Endothelial cell of umbilical vein (primary cell): Measurements from ENCODE around the gene TOX2. TPM values are rescaled to one million over a fixed set of nuclear protein-coding genes. Genes with fewer than 3 reads are reported as not detected.

Source experiments
- BruUV-seq: library from RNA; stranded (reverse); fragments of 400-500 nt; replicated peaks from 2 replicates; lab custom pipeline; 2021; lab: Mats Ljungman, UMichigan
- CTCF ChIA-PET: fragments of 300-600, 350-600 bp; sonication (Branson Sonifier 250); formaldehyde crosslinking; loops from one replicate; lab custom pipeline; 2021; ENCODE audit warnings: antibody characterized with exemption, inconsistent platforms; lab: Charles Lee
- POLR2A ChIA-PET: fragments of 300-600, 350-600 bp; sonication (Branson Sonifier 250); formaldehyde crosslinking; loops from one replicate; lab custom pipeline; 2021; ENCODE audit warnings: antibody characterized with exemption, inconsistent platforms; lab: Charles Lee
- DNase-seq: peaks from one replicate; pipeline ENCODE4 v3.0.0-alpha.2; 2011; ENCODE audit warnings: low read depth, low spot score
- FAIRE-seq: peaks from 2 replicates; lab custom pipeline; 2011; peaks lifted over from hg19 to GRCh38; lab: Jason Lieb, UNC
- H2AFZ ChIP-seq: 2 replicates; pipeline ENCODE4 v1.6.0; 2012; ENCODE audit warnings: low read depth, low read length, control low read depth, inconsistent platforms
- H3K27ac ChIP-seq: 2 replicates; pipeline ENCODE4 v1.5.1; 2011; ENCODE audit warnings: low read depth, mild to moderate bottlenecking, control low read depth, low read length, moderate library complexity; ENCODE audit not compliant: insufficient read depth
- H3K27me3 ChIP-seq, 2 experiments: 2 replicates each; pipeline versions ENCODE4 v1.6.0 to v1.6.1; 2011; ENCODE audit warnings: low read length in 2 of 2, mixed read lengths in 1 of 2; ENCODE audit not compliant: control insufficient read depth in 2 of 2, insufficient read depth in 2 of 2
- H3K36me3 ChIP-seq, 2 experiments: 2 replicates in 1 of 2; 3 replicates in 1 of 2; pipeline ENCODE4 v1.5.1; 2011; ENCODE audit warnings: low read length in 2 of 2, mild to moderate bottlenecking in 1 of 2, moderate library complexity in 1 of 2; ENCODE audit not compliant: control insufficient read depth in 2 of 2, insufficient read depth in 2 of 2; ENCODE audit errors: extremely low read depth in 1 of 2
- H3K4me1 ChIP-seq: 3 replicates; pipeline ENCODE4 v1.5.1; 2011; ENCODE audit warnings: mild to moderate bottlenecking, low read length; ENCODE audit not compliant: control insufficient read depth, insufficient read depth; ENCODE audit errors: extremely low read depth
- H3K4me2 ChIP-seq: 2 replicates; pipeline ENCODE4 v1.6.1; 2011; ENCODE audit warnings: low read length, control low read depth, mixed read lengths; ENCODE audit not compliant: insufficient read depth
- H3K4me3 ChIP-seq, 3 experiments: fragments of 200-600 bp in 1 of 3; sonication (generic), shearing (Covaris generic) in 1 of 3; replicated peaks in 1 of 3; 2 replicates each; pipeline ENCODE4 v1.5.1; 2011 to 2016; ENCODE audit warnings: control low read depth in 3 of 3, low read length in 3 of 3, mild to moderate bottlenecking in 2 of 3, inconsistent platforms in 1 of 3, low read depth in 1 of 3, moderate library complexity in 1 of 3; ENCODE audit not compliant: insufficient read depth in 1 of 3
- H3K79me2 ChIP-seq: 2 replicates; pipeline ENCODE4 v1.6.0; 2012; ENCODE audit warnings: low read length, inconsistent platforms; ENCODE audit not compliant: control insufficient read depth, insufficient read depth
- H3K9ac ChIP-seq: replicated peaks from 2 replicates; pipeline ENCODE3; 2011; ENCODE audit warnings: low read length, control low read depth; ENCODE audit not compliant: insufficient read depth; ENCODE audit errors: extremely low read depth
- H3K9me1 ChIP-seq: replicated peaks from 3 replicates; pipeline ENCODE4 v1.6.0; 2011; ENCODE audit warnings: mild to moderate bottlenecking, low read length; ENCODE audit not compliant: control insufficient read depth, insufficient read depth; ENCODE audit errors: extremely low read depth
- H3K9me3 ChIP-seq: replicated peaks from 2 replicates; pipeline ENCODE4 v1.5.1; 2012; ENCODE audit warnings: low read length, inconsistent platforms; ENCODE audit not compliant: control insufficient read depth, insufficient read depth
- H4K20me1 ChIP-seq: replicated peaks from 2 replicates; pipeline ENCODE3; 2011; ENCODE audit warnings: mild to moderate bottlenecking, low read length; ENCODE audit not compliant: control insufficient read depth, insufficient read depth; ENCODE audit errors: extremely low read depth
- EZH2 ChIP-seq: IDR thresholded peaks from 2 replicates; pipeline ENCODE4 v1.6.1; 2012; ENCODE audit warnings: borderline replicate concordance, low read depth, mild to moderate bottlenecking, moderate library complexity, low read length, inconsistent platforms; ENCODE audit not compliant: severe bottlenecking
- FOS ChIP-seq: IDR thresholded peaks from 2 replicates; pipeline ENCODE4 v1.6.1; 2011; ENCODE audit warnings: mild to moderate bottlenecking, low read length, moderate library complexity, borderline replicate concordance; ENCODE audit not compliant: insufficient read depth
- POLR2AphosphoS5 ChIP-seq: IDR thresholded peaks from 2 replicates; pipeline ENCODE4 v1.6.1; 2012; ENCODE audit warnings: low read depth, mild to moderate bottlenecking, control low read depth, low read length, moderate library complexity; ENCODE audit not compliant: insufficient read depth
- dilution Hi-C: fragments of 300-500 bp; cut with MboI; formaldehyde crosslinking; loops from one replicate; pipeline ENCODE4 v1.15.0; 2019; ENCODE audit warnings: low sequenced_read_pairs; ENCODE audit not compliant: extremely low pct_ligation_motif_present
- intact Hi-C: fragments of 100-400 bp; cut with micrococcal nuclease; formaldehyde crosslinking; loops from one replicate; pipeline ENCODE4 v1.10.0; 2022
- polyA plus RNA-seq, 4 experiments: library from polyadenylated mRNA; depleted of rRNA in 3 of 4; stranded (reverse) in 3 of 4; unstranded in 1 of 4; fragments of >200 nt; gene quantifications; 2 replicates each; pipeline versions ENCODE4 v1.2.1 to v1.2.3, GENCODE V29; 2011 to 2012; ENCODE audit warnings: missing spikeins in 1 of 4
- total RNA-seq: library from RNA; stranded (reverse); gene quantifications from 2 replicates; pipeline ENCODE4 v1.2.3, GENCODE V29; 2021
- TF ChIP-seq, protein P1 (sequence below), 2 donors: IDR thresholded peaks; 1 replicate in 1 of 2; 2 replicates in 1 of 2; pipeline ENCODE4 v1.5.1; 2011; ENCODE audit warnings: low read length in 2 of 2, mild to moderate bottlenecking in 2 of 2, moderate library complexity in 2 of 2, control low read depth in 1 of 2, inconsistent platforms in 1 of 2, low read depth in 1 of 2; ENCODE audit not compliant: insufficient read depth in 1 of 2; ENCODE audit errors: extremely low read depth in 1 of 2

The TOX2 gene
- total and polyA plus RNA-seq, 2 donors (not counting 3 experiments of a cell fraction or from before 2014, with no cell fraction given): 7.0 to 18.6 TPM

DNA sequence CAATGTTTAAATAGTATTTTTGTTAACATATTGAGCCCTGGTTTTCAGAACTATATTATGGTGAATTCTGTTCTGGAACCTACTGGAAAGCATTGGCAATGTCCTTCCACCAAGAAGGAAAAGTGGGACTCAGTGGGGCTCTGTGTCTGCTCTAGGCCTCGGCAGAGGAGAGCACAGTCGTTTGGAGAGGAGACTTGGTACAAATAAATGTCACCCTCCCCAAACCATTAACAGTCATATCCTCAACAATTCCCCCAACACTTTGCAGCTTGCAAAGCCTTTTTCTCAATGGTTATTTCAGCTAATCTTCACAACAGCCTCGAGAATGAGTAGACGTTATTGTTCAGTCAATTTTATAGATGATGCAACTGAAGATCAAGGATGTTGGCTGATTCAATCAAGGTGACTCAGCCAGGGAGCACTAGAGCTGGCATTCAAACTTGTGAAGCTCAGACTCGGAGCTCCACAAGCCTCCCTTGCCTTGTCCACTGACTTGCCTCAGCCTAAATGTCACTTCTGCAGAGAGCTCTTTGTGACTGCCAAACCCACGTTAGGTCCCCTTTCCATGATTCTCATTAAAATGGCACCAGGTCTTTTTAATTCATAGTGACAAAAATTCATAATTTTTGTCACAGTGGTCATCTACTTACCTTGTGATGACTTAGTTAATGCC is 60.6 kb downstream of the TOX2 start:
- no peaks in the 10 kb centered on the region for H4K20me1 ChIP-seq
- no peaks in the 10 kb centered on the region for H3K27me3 ChIP-seq
- no peak overlapping the region for H3K4me3 ChIP-seq
- FAIRE-seq: no peak
- H3K79me2 ChIP-seq: no peaks in the 10 kb centered on the region
- no peak overlapping the region for H3K27ac ChIP-seq
- DNase-seq: no peak
- TF ChIP-seq EZH2 (no peak), POLR2AphosphoS5 (no peak), FOS (peak; percentile 73)
- TF ChIP-seq, protein P1, sequence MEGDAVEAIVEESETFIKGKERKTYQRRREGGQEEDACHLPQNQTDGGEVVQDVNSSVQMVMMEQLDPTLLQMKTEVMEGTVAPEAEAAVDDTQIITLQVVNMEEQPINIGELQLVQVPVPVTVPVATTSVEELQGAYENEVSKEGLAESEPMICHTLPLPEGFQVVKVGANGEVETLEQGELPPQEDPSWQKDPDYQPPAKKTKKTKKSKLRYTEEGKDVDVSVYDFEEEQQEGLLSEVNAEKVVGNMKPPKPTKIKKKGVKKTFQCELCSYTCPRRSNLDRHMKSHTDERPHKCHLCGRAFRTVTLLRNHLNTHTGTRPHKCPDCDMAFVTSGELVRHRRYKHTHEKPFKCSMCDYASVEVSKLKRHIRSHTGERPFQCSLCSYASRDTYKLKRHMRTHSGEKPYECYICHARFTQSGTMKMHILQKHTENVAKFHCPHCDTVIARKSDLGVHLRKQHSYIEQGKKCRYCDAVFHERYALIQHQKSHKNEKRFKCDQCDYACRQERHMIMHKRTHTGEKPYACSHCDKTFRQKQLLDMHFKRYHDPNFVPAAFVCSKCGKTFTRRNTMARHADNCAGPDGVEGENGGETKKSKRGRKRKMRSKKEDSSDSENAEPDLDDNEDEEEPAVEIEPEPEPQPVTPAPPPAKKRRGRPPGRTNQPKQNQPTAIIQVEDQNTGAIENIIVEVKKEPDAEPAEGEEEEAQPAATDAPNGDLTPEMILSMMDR (IDR thresholded peaks at IDR 0.05; ENCODE audit: extremely low read depth in 1 of 2, insufficient read depth in 1 of 2, low read depth in 1 of 2, low read length in 2 of 2): no peak
- H3K9me3 ChIP-seq: no peaks in the 10 kb centered on the region
- intact Hi-C loops (no loop called here), dilution Hi-C loops (no loop called here)
- no peaks in the 10 kb centered on the region for H3K36me3 ChIP-seq
- no peaks in the 10 kb centered on the region for H3K9me1 ChIP-seq
- BruUV-seq: no TSS peak
- CTCF ChIA-PET: interaction anchor here (1.0 to 1.6 kb wide), 2 partner anchors 9 to 11 kb away, joined by 3 to 7 read pairs; no protein-coding TSS in a partner anchor
- H3K4me2 ChIP-seq: no peak overlapping the region
- no peak overlapping the region for H2AFZ ChIP-seq
- no peaks in the 10 kb centered on the region for H3K4me1 ChIP-seq
- H3K9ac ChIP-seq: no peak overlapping the region
- POLR2A ChIA-PET: interaction anchor here (0.6 kb wide), 1 partner anchor 675 kb away, joined by 10 read pairs; no protein-coding TSS in a partner anchor
